Fibroblast of lung (primary cell): Measurements from ENCODE around the gene AEBP2. TPM values are rescaled to one million over a fixed set of nuclear protein-coding genes. Genes with fewer than 3 reads are reported as not detected.
"Not testable (repeated sequence)": the region's sequence is repeated elsewhere in the genome, so short reads cannot be mapped to it uniquely, and the experiment has no call there.

Experiments used
- DNase-seq, 2 donors: peaks; one replicate each; pipeline versions ENCODE4 v3.0.0 to v3.0.0-alpha.2; 2010; ENCODE audit warnings: low read depth in 2 of 2
- H2AFZ ChIP-seq: 2 replicates; pipeline ENCODE4 v1.5.1; 2012; ENCODE audit warnings: low read length, control low read depth, inconsistent platforms
- H3K27ac ChIP-seq: 2 replicates; pipeline ENCODE4 v1.5.1; 2011; ENCODE audit warnings: low read length, control low read depth; ENCODE audit not compliant: insufficient read depth
- H3K27me3 ChIP-seq: 2 replicates; pipeline ENCODE4 v1.5.1; 2011; ENCODE audit warnings: mild to moderate bottlenecking, low read length; ENCODE audit not compliant: control insufficient read depth, insufficient read depth
- H3K36me3 ChIP-seq: 2 replicates; pipeline ENCODE4 v1.5.1; 2011; ENCODE audit warnings: low read length; ENCODE audit not compliant: control insufficient read depth, insufficient read depth
- H3K4me1 ChIP-seq: 2 replicates; pipeline ENCODE4 v1.5.1; 2011; ENCODE audit warnings: low read length; ENCODE audit not compliant: control insufficient read depth, insufficient read depth; ENCODE audit errors: extremely low read depth
- H3K4me2 ChIP-seq: 2 replicates; pipeline ENCODE4 v1.5.1; 2011; ENCODE audit warnings: low read length, control low read depth; ENCODE audit not compliant: insufficient read depth; ENCODE audit errors: extremely low read depth
- H3K4me3 ChIP-seq, 4 experiments: fragments of 200-600 bp in 1 of 4; sonication (generic) in 1 of 4; replicated peaks in 1 of 4; 2 replicates each; pipeline ENCODE4 v1.5.1; 2011 to 2016; ENCODE audit warnings: low read length in 4 of 4, low read depth in 3 of 4, mild to moderate bottlenecking in 3 of 4, control low read depth in 2 of 4, inconsistent platforms in 1 of 4, mixed read lengths in 1 of 4; ENCODE audit not compliant: insufficient read depth in 1 of 4; ENCODE audit errors: control extremely low read depth in 1 of 4
- H3K79me2 ChIP-seq: 2 replicates; pipeline ENCODE4 v1.5.1; 2012; ENCODE audit warnings: mild to moderate bottlenecking, low read length, inconsistent platforms; ENCODE audit not compliant: control insufficient read depth, insufficient read depth
- H3K9ac ChIP-seq: 2 replicates; pipeline ENCODE4 v1.5.1; 2011; ENCODE audit warnings: mild to moderate bottlenecking, low read length, control low read depth; ENCODE audit not compliant: insufficient read depth
- H3K9me3 ChIP-seq: 2 replicates; pipeline ENCODE4 v1.5.1; 2012; ENCODE audit warnings: low read depth, low read length; ENCODE audit not compliant: control insufficient read depth, insufficient read depth
- H4K20me1 ChIP-seq: 2 replicates; pipeline ENCODE4 v1.5.1; 2011; ENCODE audit warnings: low read length; ENCODE audit not compliant: control insufficient read depth, insufficient read depth; ENCODE audit errors: extremely low read depth
- CTCF ChIP-seq, 2 donors: IDR thresholded peaks in 1 of 2; conservative IDR thresholded peaks in 1 of 2; 1 replicate in 1 of 2; 2 replicates in 1 of 2; pipeline ENCODE4 v1.5.1; 2011 to 2012; ENCODE audit warnings: low read length in 2 of 2, control low read depth in 1 of 2, inconsistent platforms in 1 of 2, low read depth in 1 of 2, mild to moderate bottlenecking in 1 of 2
- EZH2 ChIP-seq: IDR thresholded peaks from 2 replicates; pipeline ENCODE4 v1.5.1; 2012; ENCODE audit warnings: low read length, control low read depth, mild to moderate bottlenecking; ENCODE audit errors: missing control alignments
- polyA plus RNA-seq, 2 donors: library from polyadenylated mRNA; depleted of rRNA in 1 of 2; stranded (reverse) in 1 of 2; unstranded in 1 of 2; fragments of >200 nt; gene quantifications; 2 replicates each; pipeline ENCODE4 v1.2.1, GENCODE V29; 2011 to 2012; ENCODE audit warnings: missing spikeins in 1 of 2
- total RNA-seq: library from RNA; depleted of rRNA; stranded (reverse); fragments of >200 nt; gene quantifications from 2 replicates; pipeline ENCODE4 v1.2.1, GENCODE V29; 2014

AEBP2 gene
- total and polyA plus RNA-seq, 2 donors (not counting 1 experiment from before 2014, with no cell fraction given), result 15.6 to 23.9 TPM

- TF ChIP-seq EZH2, result no peak
- TF ChIP-seq CTCF (conservative IDR thresholded peaks at IDR 0.05 in 1 of 2, IDR thresholded peaks at IDR 0.05 in 1 of 2; ENCODE audit: low read depth in 1 of 2, low read length in 2 of 2), result no peak
- H4K20me1 ChIP-seq, result no peaks in the 10 kb centered on the region
- no peaks in the 10 kb centered on the region for H3K79me2 ChIP-seq
- H3K4me1 ChIP-seq, result peaks cover 5% of the 10 kb centered on the region
- no peak for DNase-seq
- H3K9me3 ChIP-seq, result no peaks in the 10 kb centered on the region
- no peak overlapping the region for H3K9ac ChIP-seq
- H3K4me3 ChIP-seq, result no peak overlapping the region
- no peak overlapping the region for H3K4me2 ChIP-seq
- H3K27me3 ChIP-seq, result no peaks in the 10 kb centered on the region
- no peak overlapping the region for H3K27ac ChIP-seq
- no peaks in the 10 kb centered on the region for H3K36me3 ChIP-seq
- no peak overlapping the region for H2AFZ ChIP-seq
These were observed 109.5 kb downstream of the AEBP2 start for GRCh38 chr12:19548834-19549233.

GRCh38 chr12:19550626-19551025 is 111.3 kb downstream of the AEBP2 start:
- Histone ChIP-seq H2AFZ (no peak overlapping the region), H3K4me3 (no peak overlapping the region), H3K27me3 (no peaks in the 10 kb centered on the region), H3K4me1 (peaks cover 5% of the 10 kb centered on the region), H3K9ac (no peak overlapping the region), H3K9me3 (no peaks in the 10 kb centered on the region), H3K4me2 (no peak overlapping the region), H3K36me3 (no peaks in the 10 kb centered on the region), H4K20me1 (no peaks in the 10 kb centered on the region), H3K27ac (no peak overlapping the region), H3K79me2 (no peaks in the 10 kb centered on the region)
- DNase-seq, result no peak
- TF ChIP-seq EZH2, result no peak
- TF ChIP-seq CTCF (conservative IDR thresholded peaks at IDR 0.05 in 1 of 2, IDR thresholded peaks at IDR 0.05 in 1 of 2; ENCODE audit: low read depth in 1 of 2, low read length in 2 of 2), result no peak

- not testable (repeated sequence) for DNase-seq, H3K4me2 ChIP-seq, H3K36me3 ChIP-seq, H3K27ac ChIP-seq, H3K9ac ChIP-seq, H3K4me1 ChIP-seq, H3K9me3 ChIP-seq, H3K79me2 ChIP-seq, H2AFZ ChIP-seq, H4K20me1 ChIP-seq, H3K4me3 ChIP-seq, H3K27me3 ChIP-seq
These were observed 113.3 kb downstream of the AEBP2 start for GRCh38 chr12:19552441-19553097.
